Measurements from ENCODE around the gene AQP2.

GRCh38 chr12:49980501-49981349 lies 30.2 kb downstream of the AQP2 start:
- no peak for TF ChIP-seq CTCF (IDR thresholded peaks at IDR 0.05; ENCODE audit: low read depth, low read length, poor library complexity, severe bottlenecking)
- no peak for TF ChIP-seq EZH2phosphoT487 (IDR thresholded peaks at IDR 0.05; ENCODE audit: borderline replicate concordance, low read length)
